GM13977 (cell line): ENCODE data around the gene TMEM81.

Source experiments
- DNase-seq: peaks from one replicate; pipeline ENCODE4 v3.0.0; 2012; ENCODE audit warnings: low spot score
- CTCF ChIP-seq: IDR thresholded peaks from 2 replicates; pipeline ENCODE4 v1.5.1; 2012; ENCODE audit warnings: mild to moderate bottlenecking, control low read depth; ENCODE audit not compliant: insufficient read depth; ENCODE audit errors: extremely low read depth, missing control alignments
- in situ Hi-C: fragments of 300-500 bp; cut with MboI; formaldehyde crosslinking; loops from one replicate; pipeline ENCODE4 v1.12.0; 2022; ENCODE audit warnings: low sequenced_read_pairs, low pct_unique_long_range_greater_than_20kb, mixed read lengths, inconsistent platforms; ENCODE audit not compliant: unreplicated experiment

Gene TMEM81

GRCh38 chr1:205054013-205054412 lies 30.2 kb downstream of the TMEM81 start:
- DNase-seq: no peak
- in situ Hi-C loops: no loop called here
- no peak for TF ChIP-seq CTCF

- DNase-seq: no peak
- no peak for TF ChIP-seq CTCF
- in situ Hi-C loops: no loop called here
Observed at GRCh38 chr1:205053296-205053695, 31.0 kb downstream of the TMEM81 start.

- in situ Hi-C loops: no loop called here
- DNase-seq: no peak
- no peak for TF ChIP-seq CTCF
Observed at GRCh38 chr1:205052690-205053089, 31.6 kb downstream of the TMEM81 start.

GRCh38 chr1:205049479-205049878 lies 34.8 kb downstream of the TMEM81 start:
- in situ Hi-C loops: no loop called here
- DNase-seq: no peak
- TF ChIP-seq CTCF: no peak

- in situ Hi-C loops: no loop called here
- DNase-seq: no peak
- TF ChIP-seq CTCF: no peak
Observed at GRCh38 chr1:205048382-205048781, 35.9 kb downstream of the TMEM81 start.

- TF ChIP-seq CTCF: no peak
- in situ Hi-C loops: no loop called here
- DNase-seq: no peak
Observed at GRCh38 chr1:205047764-205048231, 36.5 kb downstream of the TMEM81 start.

GRCh38 chr1:205046870-205047269 lies 37.4 kb downstream of the TMEM81 start:
- DNase-seq: no peak
- in situ Hi-C loops: no loop called here
- TF ChIP-seq CTCF: no peak
